ENCODE results near the gene CES3.
"Not testable (repeated sequence)": the region's sequence is repeated elsewhere in the genome, so short reads cannot be mapped to it uniquely, and the experiment has no call there.

CES3 gene

GRCh38 chr16:66926171-66926947, 34.7 kb upstream of the CES3 start:
- no peak for DNase-seq (ENCODE audit: low read depth in 2 of 3, low spot score in 1 of 3)

GRCh38 chr16:66926961-66927436, 34.1 kb upstream of the CES3 start:
- no peak for DNase-seq (ENCODE audit: low read depth in 2 of 3, low spot score in 1 of 3)

GRCh38 chr16:66927918-66928649, 33.0 kb upstream of the CES3 start:
- DNase-seq (ENCODE audit: low read depth in 2 of 3, low spot score in 1 of 3), result no peak

DNA sequence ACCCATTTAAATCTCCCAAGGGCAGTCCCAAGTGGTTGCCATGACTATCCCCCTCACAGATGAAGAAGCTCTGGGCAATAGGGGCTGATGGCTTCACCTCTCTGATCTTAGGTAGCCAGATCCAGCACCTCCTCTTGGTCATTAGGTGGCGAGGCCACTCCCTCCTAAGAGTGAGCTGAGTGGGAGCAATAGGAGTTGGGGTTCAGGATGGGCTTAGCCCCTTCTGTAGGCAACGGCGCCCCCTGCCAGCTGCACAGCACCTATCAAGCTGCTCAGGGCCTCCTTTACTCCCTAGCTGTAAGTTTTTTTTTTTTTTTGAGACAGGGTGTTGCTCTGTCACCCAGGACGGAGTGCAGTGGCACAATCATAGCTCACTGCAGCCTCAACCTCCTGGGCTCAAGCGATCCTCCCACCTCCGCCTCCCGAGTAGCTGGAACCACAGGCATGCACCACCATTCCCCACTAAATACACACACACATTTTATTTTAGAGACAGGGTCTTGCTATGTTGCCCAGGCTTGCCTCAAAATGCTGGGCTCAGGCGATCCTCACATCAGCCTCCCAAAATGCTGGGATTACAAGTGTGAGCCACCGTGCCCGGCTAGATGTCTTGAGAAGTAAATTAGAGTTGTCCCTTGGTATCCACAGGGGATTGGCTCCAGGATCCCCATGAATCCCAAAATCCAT, 32.2 kb upstream of the CES3 start:
- peak in 1 of 3 donors; percentile 41 for DNase-seq (ENCODE audit: low read depth in 2 of 3, low spot score in 1 of 3)

GRCh38 chr16:66930189-66930588, 30.9 kb upstream of the CES3 start:
- DNase-seq (ENCODE audit: low read depth in 2 of 3, low spot score in 1 of 3), result no peak

- DNase-seq (ENCODE audit: low read depth in 2 of 3, low spot score in 1 of 3), result no peak
These were observed 29.4 kb upstream of the CES3 start for GRCh38 chr16:66931665-66932064.

- no peak for DNase-seq (ENCODE audit: low read depth in 2 of 3, low spot score in 1 of 3)
These were observed 29.0 kb upstream of the CES3 start for GRCh38 chr16:66932076-66932475.

- DNase-seq (ENCODE audit: low read depth in 2 of 3, low spot score in 1 of 3), result peak; percentile 22 to 38 (median 35)
These were observed 27.3 kb upstream of the CES3 start for GRCh38 chr16:66933776-66934137.

- DNase-seq (ENCODE audit: low read depth in 2 of 3, low spot score in 1 of 3), result peak; percentile 75 to 87 (median 83)
These were observed 26.8 kb upstream of the CES3 start, which contains the start of gene CIAO2B for GRCh38 chr16:66934138-66934838. TSS of gene CIAO2B (minus strand) at chr16:66934402. CDS start at chr16:66934364, 38 bp downstream.

DNA sequence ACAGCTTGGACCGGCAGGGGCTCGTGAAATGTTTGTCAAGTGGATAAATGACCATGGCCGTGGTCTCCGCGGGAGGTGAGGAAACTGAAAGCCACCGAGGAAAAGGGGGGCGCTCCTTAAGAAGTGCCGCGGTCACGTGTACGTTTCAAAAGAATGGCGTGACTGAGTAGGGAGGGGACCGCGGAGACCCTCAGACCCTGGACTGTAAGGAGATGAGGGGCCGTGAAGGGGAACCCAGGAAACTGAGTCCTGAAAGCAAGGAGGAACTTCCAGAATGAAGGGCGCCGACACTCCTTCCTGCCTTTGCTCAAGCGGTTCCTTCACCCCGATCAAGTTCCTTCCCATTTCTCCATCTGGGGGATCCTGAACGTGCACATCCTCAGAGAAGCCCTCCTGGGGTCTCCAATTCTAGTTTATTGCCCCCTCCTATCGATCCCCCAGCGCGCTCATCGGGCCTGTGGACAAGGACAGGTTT, 26.2 kb upstream of the CES3 start:
- not testable (repeated sequence) for DNase-seq (ENCODE audit: low read depth in 2 of 3, low spot score in 1 of 3)

DNA sequence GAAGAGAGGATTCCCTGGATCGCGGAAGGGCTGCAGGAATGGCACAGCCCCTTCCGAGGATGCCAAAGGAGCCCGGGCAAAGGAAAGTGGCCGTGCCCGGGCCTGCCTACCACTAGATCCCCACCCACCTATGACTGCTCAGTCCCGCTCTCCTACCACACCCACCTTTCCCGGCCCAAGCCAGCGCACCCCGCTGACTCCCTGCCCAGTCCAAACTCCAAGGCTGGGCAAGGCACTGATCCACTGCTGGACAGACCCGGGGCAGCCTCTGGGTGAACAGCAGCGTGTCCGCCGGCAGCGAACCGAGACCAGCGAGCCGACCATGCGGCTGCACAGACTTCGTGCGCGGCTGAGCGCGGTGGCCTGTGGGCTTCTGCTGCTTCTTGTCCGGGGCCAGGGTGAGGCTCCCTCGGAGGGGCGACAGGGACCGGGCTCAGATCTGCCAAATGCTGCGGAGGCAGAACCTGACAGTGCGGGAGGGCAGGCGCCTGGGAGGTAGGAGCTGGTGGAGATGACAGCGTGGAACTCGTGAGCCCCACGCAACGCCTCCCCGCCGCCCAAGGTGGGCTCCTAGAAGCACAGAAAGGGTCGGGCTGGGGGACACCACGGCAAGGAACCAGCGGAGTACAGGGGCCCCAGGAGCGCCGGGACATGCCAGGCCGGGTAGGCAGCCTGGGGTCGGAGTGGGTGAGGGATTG, 25.6 kb upstream of the CES3 start, which contains the start of gene CES2:
Gene CES2 (plus strand): TSS at position 203 of the 698 bp plus-strand sequence. CDS start 120 bp downstream, at position 323.
- no peak for DNase-seq (ENCODE audit: low read depth in 2 of 3, low spot score in 1 of 3)

GRCh38 chr16:66936462-66936861, 24.6 kb upstream of the CES3 start:
- DNase-seq (ENCODE audit: low read depth in 2 of 3, low spot score in 1 of 3), result no peak

GRCh38 chr16:66936889-66937554, 24.0 kb upstream of the CES3 start:
- DNase-seq (ENCODE audit: low read depth in 2 of 3, low spot score in 1 of 3), result no peak

DNA sequence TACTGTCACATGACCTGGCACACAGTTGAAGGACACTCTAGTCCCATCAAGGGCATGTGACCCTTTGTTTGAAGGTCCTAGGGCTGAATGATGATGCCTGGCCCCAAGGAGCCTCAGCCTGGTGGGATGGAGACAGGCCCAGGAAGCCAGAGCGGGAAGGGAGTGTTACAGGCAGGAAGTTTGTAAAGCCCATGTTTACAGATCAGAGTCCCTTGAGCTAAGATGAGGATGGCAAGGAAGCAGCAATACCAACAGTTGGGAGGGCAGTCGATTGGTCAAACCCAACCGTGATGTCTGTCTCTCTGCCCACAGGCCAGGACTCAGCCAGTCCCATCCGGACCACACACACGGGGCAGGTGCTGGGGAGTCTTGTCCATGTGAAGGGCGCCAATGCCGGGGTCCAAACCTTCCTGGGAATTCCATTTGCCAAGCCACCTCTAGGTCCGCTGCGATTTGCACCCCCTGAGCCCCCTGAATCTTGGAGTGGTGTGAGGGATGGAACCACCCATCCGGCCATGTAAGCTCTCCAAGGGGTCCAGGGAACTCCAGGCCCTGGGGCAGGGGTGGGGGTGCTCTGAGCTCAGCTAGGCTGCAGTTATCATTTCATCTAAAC, 23.2 kb upstream of the CES3 start:
- DNase-seq (ENCODE audit: low read depth in 2 of 3, low spot score in 1 of 3), result no peak

DNA sequence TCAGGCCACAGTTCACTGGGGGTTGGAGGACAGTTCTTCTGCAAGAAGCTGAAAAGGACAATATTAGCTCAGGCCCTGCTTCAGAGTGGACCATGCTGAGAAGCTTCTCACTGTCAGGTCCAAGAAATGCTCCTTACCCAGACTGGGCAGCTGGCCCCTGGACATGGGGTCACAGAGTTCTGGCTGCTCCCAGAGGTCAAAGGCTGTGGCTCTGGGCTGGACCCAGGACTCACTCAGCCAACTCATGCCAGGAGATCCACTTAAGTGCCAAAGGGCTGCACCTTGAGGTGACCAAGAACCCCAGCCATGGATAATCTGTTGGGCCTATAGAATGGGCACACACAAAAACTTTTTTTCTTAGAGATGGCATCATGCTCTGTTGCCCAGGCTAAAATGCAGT, 21.7 kb upstream of the CES3 start:
- no peak for DNase-seq (ENCODE audit: low read depth in 2 of 3, low spot score in 1 of 3)

GRCh38 chr16:66940236-66940635, 20.8 kb upstream of the CES3 start:
- no peak for DNase-seq (ENCODE audit: low read depth in 2 of 3, low spot score in 1 of 3)

- no peak for DNase-seq (ENCODE audit: low read depth in 2 of 3, low spot score in 1 of 3)
These were observed 18.1 kb upstream of the CES3 start for GRCh38 chr16:66942981-66943380.

GRCh38 chr16:66943426-66944053, 17.5 kb upstream of the CES3 start:
- no peak for DNase-seq (ENCODE audit: low read depth in 2 of 3, low spot score in 1 of 3)

DNA sequence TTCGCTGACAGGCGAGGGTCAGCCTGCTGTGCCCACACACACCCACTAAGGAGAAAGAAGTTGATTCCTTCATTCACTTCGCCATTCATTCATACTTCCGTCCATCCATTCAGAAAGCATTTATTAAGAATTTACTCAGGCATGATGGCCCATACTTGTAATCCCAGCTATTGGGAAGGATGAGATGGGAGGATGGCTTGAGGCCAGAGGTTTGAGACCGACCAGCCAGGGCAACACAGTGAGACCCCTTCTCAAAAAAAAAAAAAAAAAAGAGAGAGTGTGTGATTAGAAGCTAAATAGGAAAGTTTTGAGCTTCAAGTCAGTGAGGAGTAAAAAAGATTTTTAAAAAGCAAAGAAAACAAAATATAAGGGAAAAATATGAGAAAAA, 17.0 kb upstream of the CES3 start:
- no peak for DNase-seq (ENCODE audit: low read depth in 2 of 3, low spot score in 1 of 3)
